ENCODE data around the gene PLD6.
A peak's percentile ranks its signal among the peaks of the same experiment; 100 is the strongest.
"Not testable (repeated sequence)": the region's sequence is repeated elsewhere in the genome, so short reads cannot be mapped to it uniquely, and the experiment has no call there.

PLD6 gene

DNA sequence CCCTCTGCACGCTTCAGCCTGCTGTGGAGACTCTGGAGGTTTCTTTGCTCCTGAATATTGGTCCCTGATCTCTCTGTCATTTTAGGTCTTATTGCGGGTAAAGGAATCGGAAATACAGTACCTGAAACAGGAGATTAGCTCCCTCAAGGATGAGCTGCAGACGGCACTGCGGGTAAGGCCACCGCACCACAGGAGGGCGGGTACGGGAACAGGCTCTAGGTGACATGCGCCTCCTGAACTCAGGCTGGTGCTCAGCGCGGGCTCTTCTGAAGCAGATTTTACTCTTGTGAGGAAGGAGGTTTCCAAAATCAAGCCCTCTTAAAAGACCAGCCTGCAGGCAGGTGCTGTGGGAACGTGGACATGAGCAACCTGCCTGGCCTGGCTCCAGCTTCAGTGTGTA lies 29.8 kb downstream of the PLD6 start:
- no peak for DNase-seq (ENCODE audit: low read depth)

DNA sequence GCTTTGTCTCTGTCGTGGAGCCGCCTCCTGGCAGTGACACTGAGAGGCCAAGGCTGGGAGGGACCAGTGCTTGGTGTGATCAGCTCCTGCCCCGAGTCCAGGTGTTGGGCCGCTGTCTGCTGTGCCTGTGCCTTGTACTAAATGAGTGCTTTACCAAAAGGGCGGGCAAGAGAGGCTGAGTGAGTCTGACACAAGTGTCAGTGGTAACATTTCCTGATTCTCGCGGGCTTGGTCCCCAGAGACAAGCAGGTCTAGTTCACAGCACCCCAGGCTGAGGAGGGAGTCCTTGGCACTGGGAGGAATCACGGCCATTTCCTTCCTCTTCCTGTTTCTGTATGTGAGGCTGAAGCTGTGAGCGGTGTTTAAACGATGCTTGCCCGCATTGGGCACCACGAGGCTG lies 30.2 kb downstream of the PLD6 start:
- DNase-seq (ENCODE audit: low read depth), result no peak

DNA sequence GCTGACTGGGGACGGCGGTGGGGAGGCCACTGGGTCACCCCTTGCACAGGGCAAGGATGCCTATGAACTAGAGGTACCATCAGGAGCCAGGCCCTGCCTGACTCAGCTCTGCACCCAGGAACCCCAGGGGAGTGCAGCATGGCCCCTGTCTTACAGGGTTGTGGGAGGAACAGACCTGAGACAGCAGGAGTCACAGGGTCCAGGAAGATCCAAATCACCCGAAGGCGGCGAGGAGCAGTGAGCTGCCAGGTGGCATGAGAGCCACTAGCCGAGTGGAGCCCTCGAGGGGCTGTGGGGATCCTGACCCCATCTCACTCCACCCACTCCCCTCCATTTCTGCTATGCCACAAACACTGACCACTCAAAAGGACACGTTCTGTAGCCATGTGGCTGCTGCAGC lies 30.8 kb downstream of the PLD6 start:
- DNase-seq (ENCODE audit: low read depth), result no peak

GRCh38 chr17:17173921-17174320 lies 32.2 kb downstream of the PLD6 start:
- DNase-seq (ENCODE audit: low read depth), result no peak

DNA sequence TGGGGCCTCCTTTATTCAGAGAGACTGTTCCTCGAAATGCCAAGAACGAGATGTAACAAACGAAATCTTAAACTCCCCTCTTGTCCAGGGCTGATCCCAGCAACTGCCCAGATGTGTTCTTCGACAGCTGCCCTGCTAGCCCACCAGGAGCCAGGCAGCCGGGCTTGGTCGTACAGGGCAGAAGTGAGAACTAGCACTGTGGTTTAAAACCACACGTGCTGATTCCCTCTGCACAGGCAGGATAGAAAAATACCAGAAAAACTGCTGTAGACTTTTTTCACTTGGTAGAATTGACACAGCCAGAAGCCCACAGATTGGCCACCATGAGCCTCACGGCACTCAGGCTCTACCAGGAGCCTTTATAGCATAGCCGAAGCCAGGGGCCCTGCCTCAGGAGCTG lies 33.1 kb downstream of the PLD6 start:
- no peak for DNase-seq (ENCODE audit: low read depth)

DNA sequence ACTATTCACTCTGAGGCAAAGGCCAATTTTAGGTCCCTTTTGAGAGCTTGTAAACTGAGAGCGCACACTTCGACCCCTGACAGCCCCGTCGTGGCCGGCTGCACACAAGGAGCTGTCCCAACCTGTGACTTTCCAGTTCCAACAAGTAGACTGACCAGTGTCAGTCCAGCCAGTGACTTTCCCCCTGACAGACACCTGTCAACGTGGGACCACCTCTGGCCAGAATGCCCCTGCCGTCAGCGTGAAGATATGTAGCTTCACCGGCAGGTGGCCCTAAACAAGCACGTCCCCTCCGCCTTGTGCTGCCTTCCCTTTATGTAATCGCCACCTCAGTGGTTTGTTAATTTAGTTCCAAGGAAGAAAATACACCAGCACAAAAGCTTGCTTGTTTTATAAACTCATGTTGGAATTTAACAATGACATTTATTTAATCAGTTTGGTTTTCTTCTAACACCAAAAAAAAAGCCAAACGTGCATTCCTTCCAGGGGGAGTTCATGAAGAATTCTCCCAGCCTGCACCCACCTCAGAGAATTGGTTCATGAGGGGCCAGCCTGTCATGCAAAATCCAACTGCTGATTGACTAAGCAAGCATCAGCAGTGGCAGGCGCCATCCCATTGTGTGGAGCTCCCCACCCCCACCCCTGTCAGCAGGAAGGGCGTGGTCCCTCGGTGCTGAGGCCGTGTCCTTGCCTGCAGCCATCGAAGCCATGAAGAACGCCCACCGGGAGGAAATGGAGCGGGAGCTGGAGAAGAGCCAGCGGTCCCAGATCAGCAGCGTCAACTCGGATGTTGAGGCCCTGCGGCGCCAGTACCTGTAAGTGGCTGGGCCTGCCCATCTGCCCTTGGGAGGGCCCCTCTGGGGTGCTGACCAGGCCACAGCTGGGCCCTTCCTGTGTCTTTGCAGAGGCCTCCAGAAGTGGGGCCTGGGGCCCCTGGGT lies 33.9 kb downstream of the PLD6 start:
- no peak for DNase-seq (ENCODE audit: low read depth)

GRCh38 chr17:17171186-17171585 lies 34.9 kb downstream of the PLD6 start:
- no peak for DNase-seq (ENCODE audit: low read depth)

- DNase-seq (ENCODE audit: low read depth), result no peak
Observed at GRCh38 chr17:17170346-17170985, 35.7 kb downstream of the PLD6 start.

GRCh38 chr17:17169396-17169795 lies 36.7 kb downstream of the PLD6 start:
- DNase-seq (ENCODE audit: low read depth), result no peak

GRCh38 chr17:17168401-17168800 lies 37.7 kb downstream of the PLD6 start:
- DNase-seq (ENCODE audit: low read depth), result no peak

DNA sequence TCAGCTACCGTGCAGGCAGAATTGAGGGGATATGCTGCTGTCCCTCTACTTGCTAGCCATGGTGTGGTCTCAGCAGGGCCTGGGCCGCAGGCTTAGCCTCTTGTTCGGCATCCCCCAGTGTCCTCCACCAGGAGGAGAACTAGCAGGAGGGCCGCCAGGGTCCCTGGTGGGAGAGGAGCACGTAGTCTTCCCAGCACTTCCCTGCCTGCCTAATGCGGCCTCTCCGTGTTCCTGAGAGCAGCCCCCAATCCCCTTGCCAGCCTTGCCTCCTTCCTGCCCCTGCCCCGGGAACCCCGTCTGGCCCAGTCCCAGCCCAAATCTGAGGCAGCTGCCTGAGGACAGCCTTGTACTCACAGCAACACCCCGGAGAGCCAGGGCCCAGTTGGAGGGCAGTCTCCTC lies 38.1 kb downstream of the PLD6 start:
- no peak for DNase-seq (ENCODE audit: low read depth)

- no peak for DNase-seq (ENCODE audit: low read depth)
Observed at GRCh38 chr17:17167356-17167755, 38.8 kb downstream of the PLD6 start.

GRCh38 chr17:17166446-17166845 lies 39.7 kb downstream of the PLD6 start:
- DNase-seq (ENCODE audit: low read depth), result no peak

- DNase-seq (ENCODE audit: low read depth), result no peak
Observed at GRCh38 chr17:17165666-17166308, 40.3 kb downstream of the PLD6 start.

DNA sequence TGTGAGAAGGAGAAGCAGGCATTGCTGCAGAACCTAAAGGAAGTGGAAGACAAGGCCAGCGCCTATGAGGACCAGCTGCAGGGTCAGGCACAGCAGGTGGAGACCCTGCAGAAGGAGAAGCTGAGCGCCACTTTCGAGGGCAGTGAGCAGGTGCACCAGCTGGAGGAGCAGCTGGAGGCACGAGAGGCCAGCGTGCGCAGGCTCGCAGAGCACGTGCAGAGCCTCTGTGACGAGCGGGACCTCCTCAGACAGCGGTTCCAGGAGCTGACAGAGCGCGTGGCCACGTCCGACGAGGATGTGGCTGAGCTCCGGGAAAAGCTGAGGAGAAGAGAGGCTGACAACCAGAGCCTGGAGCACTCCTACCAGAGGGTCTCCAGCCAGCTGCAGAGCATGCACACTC lies 41.5 kb downstream of the PLD6 start:
- no peak for DNase-seq (ENCODE audit: low read depth)

DNA sequence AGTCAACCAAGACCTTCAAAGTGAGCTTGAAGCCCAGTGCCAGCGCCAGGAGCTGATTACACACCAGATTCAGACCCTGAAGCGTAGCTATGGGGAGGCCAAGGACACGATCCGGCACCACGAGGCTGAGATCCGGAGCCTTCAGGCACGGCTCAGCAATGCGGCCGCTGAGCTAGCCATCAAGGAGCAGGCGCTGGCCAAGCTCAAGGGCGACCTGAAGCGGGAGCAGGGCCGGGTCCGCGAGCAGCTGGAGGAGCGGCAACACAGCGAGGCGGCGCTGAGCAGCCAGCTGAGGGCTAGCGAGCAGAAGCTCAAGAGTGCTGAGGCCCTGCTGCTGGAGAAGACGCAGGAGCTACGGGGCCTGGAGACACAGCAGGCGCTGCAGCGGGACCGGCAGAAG lies 42.0 kb downstream of the PLD6 start:
- DNase-seq (ENCODE audit: low read depth), result no peak

- DNase-seq (ENCODE audit: low read depth), result no peak
Observed at GRCh38 chr17:17161759-17162158, 44.4 kb downstream of the PLD6 start.

GRCh38 chr17:17161121-17161520 lies 45.0 kb downstream of the PLD6 start:
- DNase-seq (ENCODE audit: low read depth), result no peak

DNA sequence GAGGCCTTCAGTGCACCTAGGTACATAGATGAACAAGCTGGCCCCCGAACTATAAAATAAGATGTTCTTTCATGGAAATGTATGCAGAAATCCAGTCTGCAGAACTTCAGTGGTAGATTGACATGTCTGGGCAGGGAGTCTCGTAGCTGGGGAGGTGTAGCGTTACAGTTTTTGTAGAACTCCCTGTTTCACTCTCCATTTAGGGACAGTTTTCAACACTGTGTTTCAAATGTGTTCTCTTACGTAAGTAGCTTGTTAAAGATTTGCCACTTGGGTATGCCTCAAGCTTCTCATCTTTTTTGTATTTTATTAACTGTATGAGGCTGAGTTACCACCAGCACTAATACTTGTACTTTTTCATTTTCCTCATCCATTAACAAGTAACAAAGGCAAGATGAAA lies 46.6 kb downstream of the PLD6 start:
- DNase-seq (ENCODE audit: low read depth), result no peak

GRCh38 chr17:17158506-17158905 lies 47.6 kb downstream of the PLD6 start:
- DNase-seq (ENCODE audit: low read depth), result not testable (repeated sequence)

DNA sequence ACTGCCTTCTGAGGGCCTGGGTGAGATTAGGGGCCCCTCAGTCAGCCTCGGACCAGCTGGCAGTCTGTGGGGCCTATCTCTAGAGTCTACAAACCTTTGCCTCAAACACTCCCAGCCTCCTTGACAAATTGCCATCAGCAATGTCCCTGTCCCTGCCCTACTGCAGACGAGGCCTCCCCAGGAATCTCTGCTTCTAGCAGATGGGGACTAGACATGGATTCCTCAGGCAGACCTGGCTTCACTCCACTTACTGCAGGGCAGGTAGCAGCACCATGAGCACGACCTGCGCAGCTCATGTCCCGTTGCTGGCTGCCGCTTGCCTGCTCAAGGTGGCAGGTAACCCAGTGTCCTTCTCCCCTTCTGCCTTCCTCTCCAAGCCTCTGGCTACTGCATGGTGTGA lies 49.1 kb downstream of the PLD6 start:
- no peak for DNase-seq (ENCODE audit: low read depth)

DNA sequence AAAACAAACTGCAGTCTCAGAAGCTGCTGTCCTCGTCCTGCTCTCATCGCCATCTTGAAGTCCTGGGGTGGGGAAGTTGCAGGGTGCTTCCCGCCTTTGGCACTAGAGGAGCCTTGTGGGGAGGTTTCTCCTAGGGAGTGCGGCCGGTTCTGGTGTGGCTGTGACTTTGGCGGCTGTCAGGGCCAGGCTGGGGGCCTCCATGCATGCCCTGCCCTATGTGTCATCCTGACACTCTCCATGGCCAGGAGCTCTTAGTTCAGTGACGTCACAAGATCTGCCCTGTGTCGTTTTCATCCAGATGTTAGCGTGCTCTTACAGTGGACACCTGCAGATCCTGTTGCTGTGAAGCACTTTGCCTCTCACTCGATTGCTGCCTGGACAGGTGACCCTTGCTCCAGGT lies 49.6 kb downstream of the PLD6 start:
- DNase-seq (ENCODE audit: low read depth), result peak; percentile 62

- peak; percentile 84 for DNase-seq (ENCODE audit: low read depth)
Observed at GRCh38 chr17:17156107-17156506, 50.0 kb downstream of the PLD6 start.
